ENCODE data around the gene CLIC3. TPM values are rescaled to one million over a fixed set of nuclear protein-coding genes. Genes with fewer than 3 reads are reported as not detected.
"Not testable (repeated sequence)": the region's sequence is repeated elsewhere in the genome, so short reads cannot be mapped to it uniquely, and the experiment has no call there.

The CLIC3 gene
- total RNA-seq, 1 experiment from 2014 or later = not detected

DNA sequence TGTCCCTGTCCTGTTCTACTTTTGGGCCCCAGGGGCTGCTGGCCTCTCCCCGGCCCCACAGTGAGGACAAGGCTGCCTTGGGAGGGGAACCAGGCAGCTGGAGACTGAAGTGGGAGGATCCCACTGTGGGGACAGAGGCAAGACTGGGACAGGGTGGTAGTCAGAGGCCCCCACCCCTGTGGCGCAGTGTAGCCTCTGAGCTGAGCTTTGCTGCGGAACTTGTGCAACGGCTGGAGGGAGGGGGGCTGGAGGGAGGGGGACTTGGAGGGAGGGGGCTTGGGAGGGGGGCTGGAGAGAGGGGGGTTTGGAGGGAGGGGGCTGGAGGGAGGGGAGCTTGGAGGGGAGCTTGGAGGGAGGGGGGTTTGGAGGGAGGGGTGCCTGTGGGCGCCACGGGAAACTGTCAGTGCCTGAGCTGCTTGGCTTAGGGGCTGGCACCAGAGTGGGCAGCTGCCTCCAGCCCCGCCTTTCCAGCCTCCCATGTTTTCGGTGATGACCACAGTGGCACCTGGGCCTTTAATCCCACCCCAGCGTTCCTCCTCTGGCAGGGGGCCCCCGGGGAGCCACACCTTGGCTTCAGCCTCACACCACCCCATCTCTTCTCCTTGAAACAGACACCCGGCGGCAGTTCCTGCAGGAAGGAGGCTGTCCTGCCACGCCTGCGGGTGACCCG is 37.8 kb upstream of the CLIC3 start:
- Histone ChIP-seq H3K4me1 (ENCODE audit: insufficient read depth, low read length, poor library complexity, severe bottlenecking) (peaks cover 10% of the 10 kb centered on the region), H3K4me3 (ENCODE audit: low read depth, low read length, poor library complexity, severe bottlenecking) (peak overlapping the region; percentile 22), H3K27me3 (replicated peaks; ENCODE audit: insufficient read depth, low read depth, low read length, poor library complexity) (no peaks in the 10 kb centered on the region), H3K36me3 (ENCODE audit: insufficient read depth, low read length, poor library complexity, severe bottlenecking) (peaks cover 2% of the 10 kb centered on the region), H3K9me3 (ENCODE audit: low read depth, low read length, poor library complexity, severe bottlenecking) (no peaks in the 10 kb centered on the region), H3K27ac (ENCODE audit: low read depth, low read length, poor library complexity, severe bottlenecking) (no peak overlapping the region)
- BruUV-seq (replicated peaks) = no TSS peak
- intact Hi-C loops (cut with micrococcal nuclease; ENCODE audit: unreplicated experiment) = no loop called here
- TF ChIP-seq, protein P1, sequence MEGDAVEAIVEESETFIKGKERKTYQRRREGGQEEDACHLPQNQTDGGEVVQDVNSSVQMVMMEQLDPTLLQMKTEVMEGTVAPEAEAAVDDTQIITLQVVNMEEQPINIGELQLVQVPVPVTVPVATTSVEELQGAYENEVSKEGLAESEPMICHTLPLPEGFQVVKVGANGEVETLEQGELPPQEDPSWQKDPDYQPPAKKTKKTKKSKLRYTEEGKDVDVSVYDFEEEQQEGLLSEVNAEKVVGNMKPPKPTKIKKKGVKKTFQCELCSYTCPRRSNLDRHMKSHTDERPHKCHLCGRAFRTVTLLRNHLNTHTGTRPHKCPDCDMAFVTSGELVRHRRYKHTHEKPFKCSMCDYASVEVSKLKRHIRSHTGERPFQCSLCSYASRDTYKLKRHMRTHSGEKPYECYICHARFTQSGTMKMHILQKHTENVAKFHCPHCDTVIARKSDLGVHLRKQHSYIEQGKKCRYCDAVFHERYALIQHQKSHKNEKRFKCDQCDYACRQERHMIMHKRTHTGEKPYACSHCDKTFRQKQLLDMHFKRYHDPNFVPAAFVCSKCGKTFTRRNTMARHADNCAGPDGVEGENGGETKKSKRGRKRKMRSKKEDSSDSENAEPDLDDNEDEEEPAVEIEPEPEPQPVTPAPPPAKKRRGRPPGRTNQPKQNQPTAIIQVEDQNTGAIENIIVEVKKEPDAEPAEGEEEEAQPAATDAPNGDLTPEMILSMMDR (conservative IDR thresholded peaks at IDR 0.05; ENCODE audit: low read depth, low read length) = no peak
- TF ChIP-seq EZH2 (IDR thresholded peaks at IDR 0.05; ENCODE audit: borderline replicate concordance, low read depth, low read length, poor library complexity, severe bottlenecking) = no peak
- CTCF ChIA-PET = interaction anchor here (0.6 to 1.9 kb wide), 9 partner anchors 13 to 255 kb away, joined by 3 to 17 read pairs (median 3); partner anchors contain the start of genes MAN1B1, NPDC1 and TMEM141
- POLR2A ChIA-PET (ENCODE audit: low non-redundant PET) = interaction anchor here (0.6 kb wide), 2 partner anchors 10 to 12 kb away, joined by 3 to 4 read pairs; no protein-coding TSS in a partner anchor
- DNase-seq (ENCODE audit: low spot score) = no peak

DNA sequence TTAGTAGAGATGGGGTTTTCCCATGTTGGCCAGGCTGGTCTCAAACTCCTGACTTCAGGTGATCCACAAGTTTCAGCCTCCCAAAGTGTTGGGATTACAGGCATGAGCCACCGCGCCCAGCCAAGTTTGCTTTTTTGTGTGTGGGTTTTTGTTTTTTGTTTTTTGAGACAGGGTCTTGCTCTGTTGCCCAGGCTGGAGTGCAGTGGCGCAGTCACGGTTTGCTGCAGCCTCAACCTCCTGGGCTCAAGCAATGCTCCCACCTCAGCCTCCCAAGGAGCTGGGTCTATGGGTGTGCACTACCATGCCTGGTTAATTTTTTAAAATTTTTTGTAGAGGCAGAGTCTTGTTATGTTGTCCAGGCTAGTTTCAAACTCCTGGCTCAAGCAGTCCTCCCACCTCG is 37.1 kb upstream of the CLIC3 start:
- POLR2A ChIA-PET (ENCODE audit: low non-redundant PET); CTCF ChIA-PET; H3K4me3 ChIP-seq (ENCODE audit: low read depth, low read length, poor library complexity, severe bottlenecking); DNase-seq (ENCODE audit: low spot score); H3K27me3 ChIP-seq (replicated peaks; ENCODE audit: insufficient read depth, low read depth, low read length, poor library complexity); BruUV-seq (replicated peaks); H3K36me3 ChIP-seq (ENCODE audit: insufficient read depth, low read length, poor library complexity, severe bottlenecking); intact Hi-C loops (cut with micrococcal nuclease; ENCODE audit: unreplicated experiment); H3K27ac ChIP-seq (ENCODE audit: low read depth, low read length, poor library complexity, severe bottlenecking); H3K9me3 ChIP-seq (ENCODE audit: low read depth, low read length, poor library complexity, severe bottlenecking): not testable (repeated sequence)
- H3K4me1 ChIP-seq (ENCODE audit: insufficient read depth, low read length, poor library complexity, severe bottlenecking) = peaks cover 17% of the 10 kb centered on the region

DNA sequence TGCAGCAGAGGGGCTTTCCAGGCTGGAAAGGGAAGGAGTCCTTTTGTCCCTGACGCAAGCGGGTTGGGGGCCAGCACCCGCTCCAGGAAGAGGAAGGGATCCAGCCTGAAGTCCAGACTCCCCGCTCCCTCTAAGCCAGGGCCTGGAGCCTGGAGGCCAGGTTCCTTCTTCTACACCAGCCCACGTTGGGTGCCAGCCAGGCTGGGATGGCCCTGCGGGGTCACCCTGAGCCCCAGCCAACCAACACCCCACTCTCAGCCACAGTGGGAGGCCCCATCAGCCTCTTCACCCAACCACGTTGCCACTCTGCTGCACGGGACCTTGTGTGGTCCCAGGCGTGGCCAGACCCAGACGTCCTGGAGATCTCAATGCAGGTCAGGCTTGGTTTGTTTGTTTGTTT is 36.5 kb upstream of the CLIC3 start:
- CTCF ChIA-PET = no interaction called here
- H3K9me3 ChIP-seq (ENCODE audit: low read depth, low read length, poor library complexity, severe bottlenecking) = no peaks in the 10 kb centered on the region
- H3K4me1 ChIP-seq (ENCODE audit: insufficient read depth, low read length, poor library complexity, severe bottlenecking) = peaks cover 19% of the 10 kb centered on the region
- H3K36me3 ChIP-seq (ENCODE audit: insufficient read depth, low read length, poor library complexity, severe bottlenecking) = no peaks in the 10 kb centered on the region
- intact Hi-C loops (cut with micrococcal nuclease; ENCODE audit: unreplicated experiment) = no loop called here
- POLR2A ChIA-PET (ENCODE audit: low non-redundant PET) = no interaction called here
- BruUV-seq (replicated peaks) = no TSS peak
- DNase-seq (ENCODE audit: low spot score) = no peak
- no peak for TF ChIP-seq EZH2 (IDR thresholded peaks at IDR 0.05; ENCODE audit: borderline replicate concordance, low read depth, low read length, poor library complexity, severe bottlenecking)
- TF ChIP-seq, protein P1 (conservative IDR thresholded peaks at IDR 0.05; ENCODE audit: low read depth, low read length) = no peak
- H3K27ac ChIP-seq (ENCODE audit: low read depth, low read length, poor library complexity, severe bottlenecking) = no peak overlapping the region
- H3K27me3 ChIP-seq (replicated peaks; ENCODE audit: insufficient read depth, low read depth, low read length, poor library complexity) = no peaks in the 10 kb centered on the region
- H3K4me3 ChIP-seq (ENCODE audit: low read depth, low read length, poor library complexity, severe bottlenecking) = no peak overlapping the region

Measured in A673 (cell line).